RWPE2 (cell line): ENCODE measurements around the gene NTNG1.

Source experiments
- ATAC-seq: fragments of 200-7000 bp; cut with Tn5 transposase; 3 replicates; pipeline ENCODE4 v1.9.1; 2021; ENCODE audit warnings: low read depth
- DNase-seq: peaks from one replicate; pipeline ENCODE4 v3.0.0-alpha.2; 2020; ENCODE audit warnings: low spot score
- H3K27ac ChIP-seq: fragments of 450-650 bp; 2 replicates; pipeline ENCODE4 v1.5.1; 2017; ENCODE audit warnings: mild to moderate bottlenecking; ENCODE audit not compliant: poor library complexity, severe bottlenecking
- H3K27me3 ChIP-seq: fragments of 250-450 bp; sonication (Bioruptor Pico); 2 replicates; pipeline ENCODE4 v1.5.1; 2021; ENCODE audit warnings: mild to moderate bottlenecking, moderate library complexity; ENCODE audit not compliant: insufficient read depth, poor library complexity, severe bottlenecking
- H3K36me3 ChIP-seq: fragments of 250-450 bp; sonication (Bioruptor Pico); 2 replicates; pipeline ENCODE4 v1.5.1; 2020; ENCODE audit warnings: low read depth, mild to moderate bottlenecking, moderate library complexity
- H3K4me1 ChIP-seq: fragments of 250-450 bp; sonication (Bioruptor Pico); 2 replicates; pipeline ENCODE4 v1.5.1; 2021; ENCODE audit warnings: mild to moderate bottlenecking, moderate library complexity; ENCODE audit not compliant: insufficient read depth, poor library complexity, severe bottlenecking
- H3K4me3 ChIP-seq: fragments of 250-450 bp; sonication (Bioruptor Pico); 2 replicates; pipeline ENCODE4 v1.5.1; 2021; ENCODE audit warnings: mild to moderate bottlenecking, moderate library complexity; ENCODE audit not compliant: severe bottlenecking
- H3K9me3 ChIP-seq: fragments of 250-450 bp; sonication (Bioruptor Pico); 2 replicates; pipeline ENCODE4 v1.5.1; 2021; ENCODE audit warnings: mild to moderate bottlenecking, moderate library complexity; ENCODE audit not compliant: severe bottlenecking
- TF ChIP-seq, protein P1 (sequence below): fragments of 450-650 bp; IDR thresholded peaks from one replicate; pipeline ENCODE4 v1.5.1; 2017; ENCODE audit warnings: mild to moderate bottlenecking, moderate library complexity; ENCODE audit not compliant: poor library complexity, severe bottlenecking

The NTNG1 gene

GRCh38 chr1:107415241-107415640, 274.4 kb downstream of the NTNG1 start:
- Histone ChIP-seq H3K27ac (no peak overlapping the region), H3K4me1 (no peaks in the 10 kb centered on the region), H3K27me3 (no peaks in the 10 kb centered on the region), H3K9me3 (no peaks in the 10 kb centered on the region), H3K36me3 (no peaks in the 10 kb centered on the region), H3K4me3 (no peak overlapping the region)
- no peak for DNase-seq
- no peak for ATAC-seq
- TF ChIP-seq, protein P1, sequence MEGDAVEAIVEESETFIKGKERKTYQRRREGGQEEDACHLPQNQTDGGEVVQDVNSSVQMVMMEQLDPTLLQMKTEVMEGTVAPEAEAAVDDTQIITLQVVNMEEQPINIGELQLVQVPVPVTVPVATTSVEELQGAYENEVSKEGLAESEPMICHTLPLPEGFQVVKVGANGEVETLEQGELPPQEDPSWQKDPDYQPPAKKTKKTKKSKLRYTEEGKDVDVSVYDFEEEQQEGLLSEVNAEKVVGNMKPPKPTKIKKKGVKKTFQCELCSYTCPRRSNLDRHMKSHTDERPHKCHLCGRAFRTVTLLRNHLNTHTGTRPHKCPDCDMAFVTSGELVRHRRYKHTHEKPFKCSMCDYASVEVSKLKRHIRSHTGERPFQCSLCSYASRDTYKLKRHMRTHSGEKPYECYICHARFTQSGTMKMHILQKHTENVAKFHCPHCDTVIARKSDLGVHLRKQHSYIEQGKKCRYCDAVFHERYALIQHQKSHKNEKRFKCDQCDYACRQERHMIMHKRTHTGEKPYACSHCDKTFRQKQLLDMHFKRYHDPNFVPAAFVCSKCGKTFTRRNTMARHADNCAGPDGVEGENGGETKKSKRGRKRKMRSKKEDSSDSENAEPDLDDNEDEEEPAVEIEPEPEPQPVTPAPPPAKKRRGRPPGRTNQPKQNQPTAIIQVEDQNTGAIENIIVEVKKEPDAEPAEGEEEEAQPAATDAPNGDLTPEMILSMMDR, result no peak

- H3K9me3 ChIP-seq, result no peaks in the 10 kb centered on the region
- H3K36me3 ChIP-seq, result no peaks in the 10 kb centered on the region
- ATAC-seq, result no peak
- H3K4me3 ChIP-seq, result no peak overlapping the region
- TF ChIP-seq, protein P1, result no peak
- H3K27ac ChIP-seq, result no peak overlapping the region
- H3K4me1 ChIP-seq, result no peaks in the 10 kb centered on the region
- DNase-seq, result no peak
- no peaks in the 10 kb centered on the region for H3K27me3 ChIP-seq
These were observed 278.2 kb downstream of the NTNG1 start for GRCh38 chr1:107419003-107419402.

- H3K4me3 ChIP-seq, result no peak overlapping the region
- no peak overlapping the region for H3K27ac ChIP-seq
- H3K4me1 ChIP-seq, result no peaks in the 10 kb centered on the region
- TF ChIP-seq, protein P1, result no peak
- no peaks in the 10 kb centered on the region for H3K27me3 ChIP-seq
- H3K36me3 ChIP-seq, result no peaks in the 10 kb centered on the region
- ATAC-seq, result no peak
- DNase-seq, result no peak
- H3K9me3 ChIP-seq, result no peaks in the 10 kb centered on the region
These were observed 282.1 kb downstream of the NTNG1 start for GRCh38 chr1:107422901-107423300.

- Histone ChIP-seq H3K27me3 (no peaks in the 10 kb centered on the region), H3K9me3 (no peaks in the 10 kb centered on the region), H3K27ac (no peak overlapping the region), H3K36me3 (no peaks in the 10 kb centered on the region), H3K4me3 (no peak overlapping the region), H3K4me1 (no peaks in the 10 kb centered on the region)
- DNase-seq (no peak), ATAC-seq (peak; percentile 65; the same call in 2 of the 3 replicates)
- TF ChIP-seq, protein P1, result peak; percentile 89
These were observed 289.8 kb downstream of the NTNG1 start for GRCh38 chr1:107430540-107431228.

- no peaks in the 10 kb centered on the region for H3K36me3 ChIP-seq
- no peak overlapping the region for H3K27ac ChIP-seq
- H3K4me3 ChIP-seq, result no peak overlapping the region
- no peaks in the 10 kb centered on the region for H3K4me1 ChIP-seq
- H3K27me3 ChIP-seq, result no peaks in the 10 kb centered on the region
- TF ChIP-seq, protein P1, result no peak
- no peak for ATAC-seq
- DNase-seq, result no peak
- no peaks in the 10 kb centered on the region for H3K9me3 ChIP-seq
These were observed 291.3 kb downstream of the NTNG1 start for GRCh38 chr1:107432108-107432507.
